Measurements from ENCODE around the gene FGD4. TPM values are rescaled to one million over a fixed set of nuclear protein-coding genes. Genes with fewer than 3 reads are reported as not detected.

The FGD4 gene
- total and polyA plus RNA-seq, 9 of the 15 experiments (the other 6 are each of a cell fraction or from before 2014, with no cell fraction given) = 0.05 to 0.51 (median 0.27) TPM

DNA sequence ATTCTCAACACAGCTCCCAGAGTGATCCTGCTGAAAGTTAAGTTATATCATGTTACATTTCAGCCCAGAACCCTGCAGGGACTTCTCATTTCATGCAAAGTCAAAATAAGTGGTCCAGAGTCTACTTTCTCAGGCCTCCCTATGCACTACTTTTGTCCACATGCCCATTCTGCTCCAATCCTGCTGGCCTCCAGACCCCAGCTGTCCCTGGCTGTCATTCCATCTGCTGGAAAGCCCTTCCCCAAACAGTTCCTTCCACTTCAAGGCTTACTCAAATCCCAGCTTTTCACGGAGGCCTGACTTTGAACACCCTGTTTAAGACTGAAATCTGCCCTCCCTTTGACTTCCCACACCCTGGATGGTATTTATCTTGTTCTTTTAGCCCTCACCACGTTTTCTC, 169.9 kb downstream of the FGD4 start:
- DNase-seq (ENCODE audit: extremely low read depth in 1 of 4, low spot score in 3 of 4) (no peak), FAIRE-seq (no peak), ATAC-seq (no peak)
- POLR2A ChIA-PET = no interaction called here
- Histone ChIP-seq H2AFZ (ENCODE audit: low read depth, low read length) (no peak overlapping the region), H4K20me1 (replicated peaks; ENCODE audit: control insufficient read depth, insufficient read depth, low read length) (no peaks in the 10 kb centered on the region), H3K4me2 (ENCODE audit: insufficient read depth, low read length) (no peak overlapping the region), H3K4me3 (no peak overlapping the region), H3K27ac (ENCODE audit: extremely low read depth, low read depth, low read length) (no peak overlapping the region), H3K4me1 (replicated peaks in 1 of 2; ENCODE audit: control insufficient read depth in 2 of 2, insufficient read depth in 2 of 2, low read length in 2 of 2) (no peaks in the 10 kb centered on the region), H3K9ac (ENCODE audit: insufficient read depth in 1 of 2, low read depth in 2 of 2, low read length in 2 of 2) (no peak overlapping the region), H3K36me3 (ENCODE audit: control insufficient read depth, insufficient read depth, low read length) (no peaks in the 10 kb centered on the region), H3K9me1 (ENCODE audit: control insufficient read depth, insufficient read depth, low read length) (no peaks in the 10 kb centered on the region), H3K9me3 (replicated peaks; ENCODE audit: control insufficient read depth, insufficient read depth, low read depth, low read length) (no peaks in the 10 kb centered on the region), H3K79me2 (ENCODE audit: control insufficient read depth, insufficient read depth, low read length) (no peaks in the 10 kb centered on the region), H3K27me3 (ENCODE audit: control insufficient read depth in 2 of 2, insufficient read depth in 2 of 2, low read length in 2 of 2) (peaks cover 6 to 8% of the 10 kb centered on the region in 2 experiments; a peak in 3 of 5 replicates)
- intact Hi-C loops (cut with micrococcal nuclease) (no loop called here), in situ Hi-C loops (cut with MboI) (no loop called here)
- 0% methylated on average over 2 of the region's 2 CpGs for WGBS (ENCODE audit: insufficient coverage, low coverage, missing lambda C conversion rate)
- no TSS peak for BruUV-seq (replicated peaks)
- TF ChIP-seq, protein P1, sequence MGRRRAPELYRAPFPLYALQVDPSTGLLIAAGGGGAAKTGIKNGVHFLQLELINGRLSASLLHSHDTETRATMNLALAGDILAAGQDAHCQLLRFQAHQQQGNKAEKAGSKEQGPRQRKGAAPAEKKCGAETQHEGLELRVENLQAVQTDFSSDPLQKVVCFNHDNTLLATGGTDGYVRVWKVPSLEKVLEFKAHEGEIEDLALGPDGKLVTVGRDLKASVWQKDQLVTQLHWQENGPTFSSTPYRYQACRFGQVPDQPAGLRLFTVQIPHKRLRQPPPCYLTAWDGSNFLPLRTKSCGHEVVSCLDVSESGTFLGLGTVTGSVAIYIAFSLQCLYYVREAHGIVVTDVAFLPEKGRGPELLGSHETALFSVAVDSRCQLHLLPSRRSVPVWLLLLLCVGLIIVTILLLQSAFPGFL (CRISPR knock-in tag; IDR thresholded peaks at IDR 0.05) = no peak
- TF ChIP-seq, protein P2, sequence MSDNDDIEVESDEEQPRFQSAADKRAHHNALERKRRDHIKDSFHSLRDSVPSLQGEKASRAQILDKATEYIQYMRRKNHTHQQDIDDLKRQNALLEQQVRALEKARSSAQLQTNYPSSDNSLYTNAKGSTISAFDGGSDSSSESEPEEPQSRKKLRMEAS (CRISPR knock-in tag; IDR thresholded peaks at IDR 0.05) = no peak
- TF ChIP-seq POLR2A (conservative IDR thresholded peaks at IDR 0.05) (no peak), ZNF79 (CRISPR knock-in tag; IDR thresholded peaks at IDR 0.05; ENCODE audit: low read depth) (no peak)
- CTCF ChIA-PET (ENCODE audit: low intra/inter-chr PET ratio) = no interaction called here

DNA sequence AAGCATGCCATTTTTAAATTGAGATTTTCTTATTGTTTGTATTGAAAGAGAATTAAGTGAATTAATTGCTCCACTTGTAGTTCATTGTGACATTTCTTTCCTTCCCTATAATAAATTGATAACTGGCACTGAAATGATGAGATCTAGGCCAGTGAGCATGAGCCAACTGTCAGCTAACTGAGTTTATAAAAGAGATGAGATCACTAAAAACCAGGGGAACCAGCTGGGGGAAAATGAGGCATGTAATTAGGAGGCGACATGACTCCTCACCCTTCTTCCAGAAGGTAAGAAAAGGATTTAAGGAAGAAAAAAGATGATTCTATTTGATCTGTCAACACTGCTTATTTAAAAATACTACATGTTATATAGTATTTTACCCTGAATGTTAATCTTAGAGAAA, 175.2 kb downstream of the FGD4 start:
- TF ChIP-seq, protein P1 (CRISPR knock-in tag; IDR thresholded peaks at IDR 0.05) = no peak
- TF ChIP-seq ZNF347 (CRISPR knock-in tag; IDR thresholded peaks at IDR 0.05; ENCODE audit: low read depth) (no peak), ZNF143 (CRISPR knock-in tag; IDR thresholded peaks at IDR 0.05) (no peak), HNRNPUL1 (IDR thresholded peaks at IDR 0.05; ENCODE audit: low read length) (no peak), IRF2 (CRISPR knock-in tag; IDR thresholded peaks at IDR 0.05) (no peak)
- H3K4me2 ChIP-seq (ENCODE audit: insufficient read depth, low read length) = no peak overlapping the region
- H4K20me1 ChIP-seq (replicated peaks; ENCODE audit: control insufficient read depth, insufficient read depth, low read length) = no peaks in the 10 kb centered on the region
- no peak overlapping the region for H3K9ac ChIP-seq (ENCODE audit: insufficient read depth in 1 of 2, low read depth in 2 of 2, low read length in 2 of 2)
- DNase-seq (ENCODE audit: extremely low read depth in 1 of 4, low spot score in 3 of 4) (no peak), ATAC-seq (no peak), FAIRE-seq (no peak)
- CTCF ChIA-PET (ENCODE audit: low intra/inter-chr PET ratio) = no interaction called here
- no peak overlapping the region for H3K4me3 ChIP-seq
- WGBS (ENCODE audit: insufficient coverage, low coverage, missing lambda C conversion rate) = 0% methylated on average over 1 of the region's 1 CpG
- H3K36me3 ChIP-seq (ENCODE audit: control insufficient read depth, insufficient read depth, low read length) = no peaks in the 10 kb centered on the region
- H3K4me1 ChIP-seq (replicated peaks in 1 of 2; ENCODE audit: control insufficient read depth in 2 of 2, insufficient read depth in 2 of 2, low read length in 2 of 2) = no peaks in the 10 kb centered on the region
- POLR2A ChIA-PET = interaction anchor here (0.5 kb wide), 1 partner anchor 52 kb away, joined by 3 read pairs; no protein-coding TSS in a partner anchor
- intact Hi-C loops (cut with micrococcal nuclease) = no loop called here
- BruUV-seq (replicated peaks) = no TSS peak
- in situ Hi-C loops (cut with MboI) = no loop called here
- H3K27me3 ChIP-seq (ENCODE audit: control insufficient read depth in 2 of 2, insufficient read depth in 2 of 2, low read length in 2 of 2) = peaks cover 0 to 3% of the 10 kb centered on the region in 2 experiments; a peak in 3 of 5 replicates
- peaks cover 2% of the 10 kb centered on the region; the same call in 1 of the 2 replicates for H3K9me3 ChIP-seq (replicated peaks; ENCODE audit: control insufficient read depth, insufficient read depth, low read depth, low read length)
- no peak overlapping the region for H3K27ac ChIP-seq (ENCODE audit: extremely low read depth, low read depth, low read length)
- H3K79me2 ChIP-seq (ENCODE audit: control insufficient read depth, insufficient read depth, low read length) = no peaks in the 10 kb centered on the region
- no peak overlapping the region for H2AFZ ChIP-seq (ENCODE audit: low read depth, low read length)
- H3K9me1 ChIP-seq (ENCODE audit: control insufficient read depth, insufficient read depth, low read length) = no peaks in the 10 kb centered on the region

Measured in K562 (cell line).